Spleen (tissue), 11 donors: ENCODE measurements around the gene SRRM2. TPM values are rescaled to one million over a fixed set of nuclear protein-coding genes. Genes with fewer than 3 reads are reported as not detected.

Experiments used
- DNase-seq: peaks from one replicate; pipeline ENCODE4 v3.0.0-alpha.2; 2020
- H3K27ac ChIP-seq, 8 donors: fragments of 200-600 bp; sonication (generic) in 7 of 8; 1 replicate in 4 of 8; 2 replicates in 4 of 8; pipeline versions ENCODE4 v1.5.0 to v1.8.0; 2016 to 2021; ENCODE audit warnings: inconsistent platforms in 4 of 8, mild to moderate bottlenecking in 4 of 8, moderate library complexity in 1 of 8
- H3K27me3 ChIP-seq, 7 donors: fragments of 200-600 bp; sonication (generic) in 6 of 7; replicated peaks in 1 of 7; 1 replicate in 4 of 7; 2 replicates in 3 of 7; pipeline versions ENCODE4 v1.5.0 to v1.8.0; 2016 to 2021; ENCODE audit warnings: inconsistent platforms in 3 of 7, mild to moderate bottlenecking in 1 of 7
- H3K36me3 ChIP-seq, 6 donors: fragments of 200-600 bp; sonication (generic) in 5 of 6; 1 replicate in 4 of 6; 2 replicates in 2 of 6; pipeline versions ENCODE4 v1.5.0 to v1.8.0; 2016 to 2021; ENCODE audit warnings: inconsistent platforms in 2 of 6
- H3K4me1 ChIP-seq, 6 donors: fragments of 200-600 bp; sonication (generic) in 5 of 6; 1 replicate in 3 of 6; 2 replicates in 3 of 6; pipeline versions ENCODE4 v1.5.0 to v1.8.0; 2016 to 2021; ENCODE audit warnings: inconsistent platforms in 3 of 6
- H3K4me3 ChIP-seq, 8 donors: fragments of 200-600 bp; sonication (generic) in 7 of 8; 1 replicate in 4 of 8; 2 replicates in 4 of 8; pipeline versions ENCODE4 v1.5.0 to v1.8.0; 2016 to 2021; ENCODE audit warnings: inconsistent platforms in 4 of 8, mild to moderate bottlenecking in 4 of 8, moderate library complexity in 2 of 8
- H3K9me3 ChIP-seq, 8 donors: fragments of 200-600 bp; sonication (generic) in 7 of 8; 1 replicate in 4 of 8; 2 replicates in 4 of 8; pipeline versions ENCODE4 v1.5.0 to v1.8.0; 2016 to 2021; ENCODE audit warnings: inconsistent platforms in 4 of 8
- POLR2A ChIP-seq, 3 donors: fragments of 450-650 bp; IDR thresholded peaks; one replicate each; pipeline ENCODE4 v1.5.1; 2017; ENCODE audit warnings: antibody characterized with exemption in 3 of 3, mild to moderate bottlenecking in 1 of 3
- POLR2AphosphoS5 ChIP-seq, 3 donors: sonication (generic); formaldehyde crosslinking; IDR thresholded peaks; one replicate each; pipeline ENCODE4 v1.5.1; 2017; ENCODE audit warnings: antibody characterized with exemption in 3 of 3
- WGBS, 5 donors: extraction: QIAGEN DNeasy Blood & Tissue Kit in 3 of 5; methylation state at CpG; one replicate each; pipeline versions ENCODE4 v1.1.5 to v1.1.7; 2013 to 2018; 5-methylcytosine and 5-hydroxymethylcytosine counted together
- intact Hi-C: fragments of 100-400 bp; cut with DNase I; formaldehyde crosslinking; loops from one replicate; pipeline ENCODE4 v1.15.0; 2023; ENCODE audit warnings: low total_unique reads
- polyA plus RNA-seq, 3 donors: library from polyadenylated mRNA; stranded (reverse); fragments of 200-250 nt; gene quantifications; one replicate each; pipeline ENCODE4 v1.2.1, GENCODE V29; 2013
- total RNA-seq, 7 donors: library from RNA; depleted of rRNA in 3 of 7; stranded (reverse); fragments of >200 nt in 3 of 7; fragmentation: NEBNext Ultra II Directional in 4 of 7; extraction: Animal tissue kit (Norgen Biotek cat#: 25700) in 4 of 7; gene quantifications; one replicate each; pipeline versions ENCODE4 v1.1.0 to v1.2.1, GENCODE V29; 2016 to 2021
- TF ChIP-seq, protein P1 (sequence below), 11 experiments: fragments of 200-600 bp in 7 of 11; fragments of 450-650 bp in 4 of 11; sonication (generic) in 4 of 11; IDR thresholded peaks in 8 of 11; conservative IDR thresholded peaks in 3 of 11; 1 replicate in 7 of 11; 2 replicates in 4 of 11; pipeline versions ENCODE4 v1.4.0 to v1.8.0; 2016 to 2021; ENCODE audit warnings: antibody characterized with exemption in 11 of 11, inconsistent platforms in 4 of 11, mild to moderate bottlenecking in 1 of 11
- donor health status: healthy with polysubstance abuse.
- donor health status: DM: no; HTN: no; CAD: no; lungs with moderate emphysema.
- donor health status: DM: no; HTN: no; CAD: no.
- donor health status: Bipolar disorder and iron deficiency.
- donor health status: healthy.
- donor health status: DM: no; HTN: no; CAD: no.
- donor health status: DM: yes; HTN: yes; CAD: no.

SRRM2 gene
- total and polyA plus RNA-seq, 10 donors = 239 to 1,169 (median 839) TPM

DNA sequence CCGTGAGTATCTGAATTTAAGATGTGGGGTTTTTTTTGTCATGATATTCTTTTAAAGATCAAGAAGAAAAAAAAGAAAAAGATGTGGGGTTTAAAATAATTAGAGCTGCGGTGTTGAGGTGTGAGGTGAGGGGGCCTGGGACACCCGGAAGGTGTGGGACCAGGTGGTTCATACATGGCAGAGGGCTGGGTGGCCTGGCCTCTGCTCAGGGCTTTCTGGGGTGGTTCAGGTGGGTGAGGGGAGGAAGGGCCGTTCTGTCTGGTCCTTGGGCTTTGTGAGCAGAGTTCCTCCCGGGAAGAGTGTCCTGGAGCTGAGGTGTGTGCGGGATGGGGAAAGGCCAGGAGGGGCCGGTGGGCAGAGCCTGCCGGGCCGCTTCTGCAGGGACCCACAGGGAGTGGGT is 37.4 kb upstream of the SRRM2 start:
- intact Hi-C loops = no loop called here
- 27 to 38% (median 35%) methylated on average over 9 of the region's 9 CpGs for WGBS, 5 donors
- H3K36me3 ChIP-seq = peaks cover 0 to 4% (median 0%) of the 10 kb centered on the region in 6 donors
- peaks cover 0 to 23% (median 0%) of the 10 kb centered on the region in 7 donors for H3K27me3 ChIP-seq
- TF ChIP-seq POLR2A (IDR thresholded peaks at IDR 0.05) (no peak), POLR2AphosphoS5 (IDR thresholded peaks at IDR 0.05) (no peak)
- TF ChIP-seq, protein P1, sequence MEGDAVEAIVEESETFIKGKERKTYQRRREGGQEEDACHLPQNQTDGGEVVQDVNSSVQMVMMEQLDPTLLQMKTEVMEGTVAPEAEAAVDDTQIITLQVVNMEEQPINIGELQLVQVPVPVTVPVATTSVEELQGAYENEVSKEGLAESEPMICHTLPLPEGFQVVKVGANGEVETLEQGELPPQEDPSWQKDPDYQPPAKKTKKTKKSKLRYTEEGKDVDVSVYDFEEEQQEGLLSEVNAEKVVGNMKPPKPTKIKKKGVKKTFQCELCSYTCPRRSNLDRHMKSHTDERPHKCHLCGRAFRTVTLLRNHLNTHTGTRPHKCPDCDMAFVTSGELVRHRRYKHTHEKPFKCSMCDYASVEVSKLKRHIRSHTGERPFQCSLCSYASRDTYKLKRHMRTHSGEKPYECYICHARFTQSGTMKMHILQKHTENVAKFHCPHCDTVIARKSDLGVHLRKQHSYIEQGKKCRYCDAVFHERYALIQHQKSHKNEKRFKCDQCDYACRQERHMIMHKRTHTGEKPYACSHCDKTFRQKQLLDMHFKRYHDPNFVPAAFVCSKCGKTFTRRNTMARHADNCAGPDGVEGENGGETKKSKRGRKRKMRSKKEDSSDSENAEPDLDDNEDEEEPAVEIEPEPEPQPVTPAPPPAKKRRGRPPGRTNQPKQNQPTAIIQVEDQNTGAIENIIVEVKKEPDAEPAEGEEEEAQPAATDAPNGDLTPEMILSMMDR (IDR thresholded peaks at IDR 0.05 in 8 of 11, conservative IDR thresholded peaks at IDR 0.05 in 3 of 11) = no peak
- H3K27ac ChIP-seq = no peak overlapping the region
- DNase-seq = no peak
- peaks cover 2 to 30% (median 11%) of the 10 kb centered on the region in 6 donors for H3K4me1 ChIP-seq
- H3K4me3 ChIP-seq = peak overlapping the region in 3 of 8 donors; percentile 16 to 54 (median 23)
- H3K9me3 ChIP-seq = no peaks in the 10 kb centered on the region

DNA sequence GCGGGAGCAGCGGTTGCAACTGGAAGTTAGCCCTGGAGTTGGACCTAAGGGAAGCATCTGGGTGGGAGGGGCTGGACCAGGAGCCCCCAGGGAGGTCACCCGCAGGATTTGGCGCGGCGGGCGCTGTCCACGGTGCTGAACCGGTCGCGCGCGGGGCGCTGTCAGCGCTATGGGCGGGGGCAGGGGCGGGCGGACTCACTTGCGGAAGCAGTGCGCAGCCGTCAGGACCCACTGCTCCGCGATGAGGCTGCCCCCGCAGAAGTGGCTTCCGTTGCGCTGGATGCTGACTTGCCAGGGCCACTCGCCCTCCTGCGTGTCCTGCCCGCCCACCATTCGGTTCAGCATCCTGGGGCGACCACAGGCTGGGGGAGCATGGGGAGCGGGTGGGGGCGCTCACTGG is 36.9 kb upstream of the SRRM2 start:
- DNase-seq = peak; percentile 93
- WGBS, 5 donors = 2 to 8% (median 4%) methylated on average over 2 to 33 of the region's 33 CpGs
- Histone ChIP-seq H3K4me3 (peak overlapping the region in 3 of 8 donors; percentile 16 to 54 (median 23)), H3K27me3 (peaks cover 0 to 23% (median 0%) of the 10 kb centered on the region in 7 donors), H3K4me1 (peaks cover 7 to 35% (median 14%) of the 10 kb centered on the region in 6 donors), H3K9me3 (no peaks in the 10 kb centered on the region), H3K27ac (no peak overlapping the region), H3K36me3 (no peaks in the 10 kb centered on the region)
- intact Hi-C loops = no loop called here
- TF ChIP-seq POLR2A (IDR thresholded peaks at IDR 0.05) = no peak
- TF ChIP-seq POLR2AphosphoS5 (IDR thresholded peaks at IDR 0.05) = peak in 2 of 3 donors; percentile 29 to 74
- TF ChIP-seq, protein P1 (IDR thresholded peaks at IDR 0.05 in 8 of 11, conservative IDR thresholded peaks at IDR 0.05 in 3 of 11) = no peak

DNA sequence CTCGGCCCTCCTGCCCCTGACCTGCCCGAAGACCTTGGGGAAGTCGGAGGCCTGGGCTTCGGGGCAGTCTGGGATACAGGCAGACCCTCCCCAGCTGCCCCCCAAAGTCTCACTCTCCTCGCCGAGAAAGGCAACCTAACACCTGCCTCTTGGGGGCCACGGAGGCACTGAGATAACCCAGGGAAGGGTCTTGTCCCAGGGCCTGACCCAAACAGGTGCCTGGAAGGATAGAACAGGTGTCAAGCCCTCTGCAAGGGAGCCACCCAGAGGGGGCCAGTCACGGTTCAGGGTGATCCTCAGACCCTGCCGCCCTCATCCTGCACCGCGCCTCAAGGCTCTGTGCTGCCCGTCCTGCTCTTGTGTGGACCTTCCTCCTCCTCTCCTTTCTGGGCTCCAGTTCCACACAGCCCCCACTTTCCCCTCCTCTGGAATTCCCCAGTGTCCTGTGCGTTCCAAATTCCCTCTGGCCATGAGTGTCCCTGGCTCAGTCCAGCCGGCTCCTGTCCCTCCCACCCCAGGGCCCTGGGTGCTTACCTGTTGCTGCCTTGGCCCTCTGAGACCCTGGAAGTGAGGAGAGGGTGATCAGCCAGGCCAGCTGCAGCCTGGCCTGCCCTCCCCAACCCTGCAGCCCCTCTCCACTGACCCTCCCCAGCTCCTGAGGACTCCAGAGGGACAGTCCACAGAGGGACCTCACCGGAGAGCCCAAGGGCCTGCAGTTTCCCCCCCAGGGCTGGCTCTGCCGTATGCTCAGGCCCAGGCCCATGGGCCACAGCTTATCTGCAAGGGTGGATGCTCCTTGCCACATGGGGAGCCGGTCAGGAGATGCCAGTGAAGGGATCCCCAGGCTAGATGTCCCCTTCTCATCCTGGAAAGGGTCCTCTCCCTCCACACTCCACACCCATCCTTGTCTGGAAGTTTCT is 36.2 kb upstream of the SRRM2 start:
- intact Hi-C loops = no loop called here
- DNase-seq = peak; percentile 66
- 70 to 77% (median 72%) methylated on average over 10 to 17 of the region's 17 CpGs for WGBS, 5 donors
- no peaks in the 10 kb centered on the region for H3K9me3 ChIP-seq
- peaks cover 8 to 39% (median 19%) of the 10 kb centered on the region in 6 donors for H3K4me1 ChIP-seq
- no peak overlapping the region for H3K27ac ChIP-seq
- peaks cover 0 to 23% (median 0%) of the 10 kb centered on the region in 7 donors for H3K27me3 ChIP-seq
- TF ChIP-seq POLR2AphosphoS5 (IDR thresholded peaks at IDR 0.05) (no peak), POLR2A (IDR thresholded peaks at IDR 0.05) (no peak)
- TF ChIP-seq, protein P1 (IDR thresholded peaks at IDR 0.05 in 8 of 11, conservative IDR thresholded peaks at IDR 0.05 in 3 of 11) = no peak
- H3K36me3 ChIP-seq = no peaks in the 10 kb centered on the region
- H3K4me3 ChIP-seq = peak overlapping the region in 2 of 8 donors; percentile 16 to 54

DNA sequence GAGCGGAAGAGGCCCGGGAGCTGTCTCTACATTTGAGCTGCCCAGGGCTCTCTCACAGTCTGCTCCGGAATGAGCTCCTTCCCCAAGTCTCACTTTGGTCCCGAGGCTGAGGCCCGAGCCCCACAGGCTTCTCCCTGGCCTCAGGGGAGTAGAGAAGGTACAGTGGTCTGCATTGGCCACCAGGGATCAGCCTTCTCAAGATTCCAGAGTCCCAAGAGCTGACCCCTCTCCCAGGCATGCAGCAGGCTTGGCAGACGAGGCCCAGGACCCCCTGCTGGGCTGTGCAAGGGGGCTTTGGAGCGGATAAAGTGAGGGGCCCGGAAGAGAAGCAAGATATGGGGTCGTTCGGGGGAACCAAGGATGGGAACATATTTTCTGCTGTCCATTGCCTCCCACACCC is 35.5 kb upstream of the SRRM2 start:
- DNase-seq = no peak
- peaks cover 8 to 46% (median 26%) of the 10 kb centered on the region in 6 donors for H3K4me1 ChIP-seq
- intact Hi-C loops = no loop called here
- no peaks in the 10 kb centered on the region for H3K36me3 ChIP-seq
- H3K27me3 ChIP-seq = peaks cover 0 to 23% (median 0%) of the 10 kb centered on the region in 7 donors
- H3K4me3 ChIP-seq = no peak overlapping the region
- H3K9me3 ChIP-seq = no peaks in the 10 kb centered on the region
- TF ChIP-seq POLR2AphosphoS5 (IDR thresholded peaks at IDR 0.05) (no peak), POLR2A (IDR thresholded peaks at IDR 0.05) (no peak)
- TF ChIP-seq, protein P1 (IDR thresholded peaks at IDR 0.05 in 8 of 11, conservative IDR thresholded peaks at IDR 0.05 in 3 of 11) = no peak
- WGBS, 5 donors = 83 to 89% (median 87%) methylated on average over 10 of the region's 10 CpGs
- H3K27ac ChIP-seq = no peak overlapping the region
